ENCODE results near the gene GMPR2. TPM values are rescaled to one million over a fixed set of nuclear protein-coding genes. Genes with fewer than 3 reads are reported as not detected.
"Not testable (repeated sequence)": the region's sequence is repeated elsewhere in the genome, so short reads cannot be mapped to it uniquely, and the experiment has no call there.

The GMPR2 gene
- total and polyA plus RNA-seq, 8 donors: 13.9 to 204 (median 43.3) TPM

DNA sequence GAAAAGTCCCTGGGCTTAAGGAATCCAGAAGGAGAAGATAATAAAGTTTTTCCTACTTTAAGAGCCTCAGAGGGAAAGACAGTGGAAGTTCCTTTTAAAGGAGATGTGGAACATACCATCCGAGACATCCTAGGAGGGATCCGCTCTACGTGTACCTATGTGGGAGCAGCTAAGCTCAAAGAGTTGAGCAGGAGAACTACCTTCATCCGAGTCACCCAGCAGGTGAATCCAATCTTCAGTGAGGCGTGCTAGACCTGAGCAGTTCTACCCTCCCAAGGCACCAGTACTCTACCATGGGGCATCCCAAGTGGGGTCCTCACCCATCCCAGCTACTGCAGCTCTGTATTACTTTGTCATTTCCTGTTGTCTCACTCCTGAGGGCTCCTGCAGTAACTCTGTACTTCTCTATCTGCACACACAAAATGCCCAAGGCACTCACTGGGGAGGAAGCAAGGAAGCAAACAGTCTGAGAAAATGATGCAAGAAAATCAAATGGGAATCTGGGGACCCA, 5.9 kb downstream of the GMPR2 start:
- DNase-seq: no peak
- WGBS, 5 donors: 78 to 94% (median 91%) methylated on average over 5 of the region's 5 CpGs
- intact Hi-C loops (cut with DNase I; ENCODE audit: low total_unique reads): no loop called here
- no peaks in the 10 kb centered on the region for H3K27me3 ChIP-seq
- peaks cover 43 to 88% (median 72%) of the 10 kb centered on the region in 4 donors for H3K4me1 ChIP-seq
- TF ChIP-seq, protein P1, sequence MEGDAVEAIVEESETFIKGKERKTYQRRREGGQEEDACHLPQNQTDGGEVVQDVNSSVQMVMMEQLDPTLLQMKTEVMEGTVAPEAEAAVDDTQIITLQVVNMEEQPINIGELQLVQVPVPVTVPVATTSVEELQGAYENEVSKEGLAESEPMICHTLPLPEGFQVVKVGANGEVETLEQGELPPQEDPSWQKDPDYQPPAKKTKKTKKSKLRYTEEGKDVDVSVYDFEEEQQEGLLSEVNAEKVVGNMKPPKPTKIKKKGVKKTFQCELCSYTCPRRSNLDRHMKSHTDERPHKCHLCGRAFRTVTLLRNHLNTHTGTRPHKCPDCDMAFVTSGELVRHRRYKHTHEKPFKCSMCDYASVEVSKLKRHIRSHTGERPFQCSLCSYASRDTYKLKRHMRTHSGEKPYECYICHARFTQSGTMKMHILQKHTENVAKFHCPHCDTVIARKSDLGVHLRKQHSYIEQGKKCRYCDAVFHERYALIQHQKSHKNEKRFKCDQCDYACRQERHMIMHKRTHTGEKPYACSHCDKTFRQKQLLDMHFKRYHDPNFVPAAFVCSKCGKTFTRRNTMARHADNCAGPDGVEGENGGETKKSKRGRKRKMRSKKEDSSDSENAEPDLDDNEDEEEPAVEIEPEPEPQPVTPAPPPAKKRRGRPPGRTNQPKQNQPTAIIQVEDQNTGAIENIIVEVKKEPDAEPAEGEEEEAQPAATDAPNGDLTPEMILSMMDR (IDR thresholded peaks at IDR 0.05): no peak
- TF ChIP-seq POLR2A (IDR thresholded peaks at IDR 0.05) (no peak), POLR2AphosphoS5 (IDR thresholded peaks at IDR 0.05) (no peak), EP300 (IDR thresholded peaks at IDR 0.05) (no peak)
- H3K9me3 ChIP-seq: no peaks in the 10 kb centered on the region
- no peak overlapping the region for H3K4me3 ChIP-seq
- peaks cover 49 to 70% (median 62%) of the 10 kb centered on the region in 4 donors for H3K36me3 ChIP-seq
- peak overlapping the region in 2 of 5 donors; percentile 18 to 99 for H3K27ac ChIP-seq

DNA sequence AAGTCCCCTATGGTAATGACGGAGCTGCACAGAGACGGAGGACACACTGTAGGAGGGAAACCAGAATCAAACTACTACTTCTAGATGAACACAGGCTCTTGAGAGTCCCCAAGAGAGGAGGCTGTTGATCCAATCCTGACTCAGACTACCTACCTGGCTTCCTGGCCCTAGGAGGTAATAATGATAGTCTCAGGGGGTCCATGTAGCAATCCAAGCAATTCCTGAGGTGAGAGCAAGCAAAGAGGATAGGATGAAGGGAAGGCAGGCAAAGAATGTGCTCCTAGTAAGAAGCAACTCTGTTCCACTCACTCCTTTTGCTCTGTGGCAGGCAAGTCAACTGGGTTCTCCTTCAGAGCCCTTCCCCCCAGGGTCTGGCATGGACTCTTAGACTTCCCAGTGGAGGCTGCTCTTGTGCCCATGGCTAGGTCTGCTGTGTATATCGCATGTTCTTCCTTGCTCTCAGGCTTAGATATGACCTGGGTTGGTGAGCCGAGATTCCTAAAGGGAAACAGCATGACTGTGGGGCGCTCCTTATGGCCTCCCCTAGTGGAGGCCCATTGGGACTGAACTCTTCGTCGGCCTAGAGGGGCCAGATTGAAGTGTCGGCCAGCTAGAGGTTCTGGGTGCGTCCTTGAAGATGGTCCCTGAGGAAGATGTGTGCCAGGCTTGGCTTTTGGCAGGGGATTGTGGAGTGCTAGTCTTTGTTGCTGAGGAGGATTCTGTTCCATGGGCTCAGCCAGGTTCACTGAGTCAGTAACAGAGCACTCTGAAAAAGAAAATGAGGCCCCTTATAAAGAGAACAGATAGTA, 7.6 kb downstream of the GMPR2 start:
- H3K4me3 ChIP-seq: peak overlapping the region in 2 of 4 donors; percentile 66 to 84
- no peaks in the 10 kb centered on the region for H3K9me3 ChIP-seq
- H3K4me1 ChIP-seq: peaks cover 35 to 74% (median 57%) of the 10 kb centered on the region in 4 donors
- no peak for DNase-seq
- H3K36me3 ChIP-seq: peaks cover 49 to 61% (median 60%) of the 10 kb centered on the region in 4 donors
- intact Hi-C loops (cut with DNase I; ENCODE audit: low total_unique reads): loop anchor here (10.0 kb wide), 1 partner anchor 54 kb away; the partner anchor contains the start of genes DHRS1 and NOP9
- 84 to 94% (median 93%) methylated on average over 9 of the region's 9 CpGs for WGBS, 5 donors
- TF ChIP-seq EP300 (IDR thresholded peaks at IDR 0.05) (no peak), POLR2AphosphoS5 (IDR thresholded peaks at IDR 0.05) (no peak), POLR2A (IDR thresholded peaks at IDR 0.05) (no peak)
- TF ChIP-seq, protein P1 (IDR thresholded peaks at IDR 0.05): no peak
- H3K27ac ChIP-seq: peak overlapping the region in 4 of 5 donors; percentile 13 to 100 (median 100)
- no peaks in the 10 kb centered on the region for H3K27me3 ChIP-seq

DNA sequence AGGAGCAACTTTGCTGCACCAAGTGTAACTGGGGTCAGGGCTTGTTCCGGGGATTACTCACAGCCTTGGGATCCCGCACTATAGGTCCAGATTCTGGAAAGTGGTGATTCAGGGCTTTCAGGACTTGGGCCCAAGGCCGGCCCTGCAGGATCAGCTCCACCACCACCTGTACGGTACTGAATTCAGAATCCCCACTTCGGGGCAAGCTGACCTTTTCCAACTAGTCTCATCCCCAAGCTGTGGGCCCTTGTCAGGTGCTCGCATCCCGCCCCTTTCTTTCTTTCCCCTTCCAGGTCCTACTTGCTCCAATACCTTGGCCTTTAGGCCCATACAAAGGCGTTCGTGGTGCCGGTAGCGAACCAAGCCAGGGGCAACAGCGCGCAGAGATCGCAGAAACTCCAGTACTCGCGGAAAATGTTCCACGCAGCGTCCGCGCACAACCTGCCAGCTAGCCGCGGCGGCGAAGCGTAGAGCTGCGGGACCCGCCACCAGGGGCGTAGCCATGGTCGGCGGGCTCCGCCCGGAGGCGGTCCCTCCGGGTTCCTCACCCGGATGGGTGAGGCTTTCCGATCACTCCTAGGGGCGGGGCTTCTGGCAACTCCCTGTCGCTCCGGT, 9.2 kb downstream of the GMPR2 start:
- WGBS, 5 donors: 1 to 8% (median 1%) methylated on average over 12 to 39 of the region's 39 CpGs
- peak overlapping the region; percentile 65 to 84 (median 71) for H3K4me3 ChIP-seq
- intact Hi-C loops (cut with DNase I; ENCODE audit: low total_unique reads): loop anchor here (10.0 kb wide), 1 partner anchor 53 kb away; the partner anchor contains the start of genes DHRS1 and NOP9
- H3K27ac ChIP-seq: peak overlapping the region; percentile 92 to 100 (median 99)
- H3K27me3 ChIP-seq: no peaks in the 10 kb centered on the region
- peak; percentile 94 to 97 for DNase-seq
- H3K4me1 ChIP-seq: peaks cover 35 to 59% (median 52%) of the 10 kb centered on the region in 4 donors
- H3K9me3 ChIP-seq: no peaks in the 10 kb centered on the region
- H3K36me3 ChIP-seq: peaks cover 36 to 45% (median 44%) of the 10 kb centered on the region in 4 donors
- TF ChIP-seq, protein P1 (IDR thresholded peaks at IDR 0.05): peak in 5 of 7 experiments; percentile 60 to 87 (median 75)
- TF ChIP-seq POLR2A (IDR thresholded peaks at IDR 0.05): no peak
- TF ChIP-seq POLR2AphosphoS5 (IDR thresholded peaks at IDR 0.05): peak in 1 of 3 donors; percentile 0

DNA sequence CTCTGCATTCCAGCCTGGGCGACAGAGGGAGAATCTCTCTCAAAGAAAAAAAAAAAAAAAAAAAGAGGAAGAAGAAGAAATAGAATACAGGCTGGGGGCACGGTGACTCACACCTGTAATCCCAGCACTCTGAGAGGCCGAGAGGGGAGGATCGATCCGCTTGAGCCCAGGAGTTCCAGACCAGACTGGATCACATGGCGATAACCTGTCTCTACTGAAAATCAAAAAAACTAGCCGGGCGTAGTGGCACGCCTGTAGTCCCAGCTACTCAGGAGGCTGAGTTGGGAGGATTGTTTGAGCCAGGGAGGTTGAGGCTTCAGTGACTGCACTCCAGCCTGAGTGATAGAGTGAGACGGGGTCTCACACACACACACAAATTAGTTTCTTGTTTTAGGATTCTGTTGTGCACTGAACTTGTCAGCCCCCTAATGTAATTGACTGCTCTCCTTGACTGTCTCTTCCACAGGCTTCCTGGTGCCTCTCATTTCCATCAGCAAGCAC, 10.7 kb downstream of the GMPR2 start:
- H3K27me3 ChIP-seq: no peaks in the 10 kb centered on the region
- TF ChIP-seq, protein P1 (IDR thresholded peaks at IDR 0.05): no peak
- TF ChIP-seq POLR2A (IDR thresholded peaks at IDR 0.05): no peak
- TF ChIP-seq EP300 (IDR thresholded peaks at IDR 0.05): no peak
- TF ChIP-seq POLR2AphosphoS5 (IDR thresholded peaks at IDR 0.05): no peak
- intact Hi-C loops (cut with DNase I; ENCODE audit: low total_unique reads): loop anchor here (10.0 kb wide), 1 partner anchor 51 kb away; the partner anchor contains the start of genes DHRS1 and NOP9
- H3K27ac ChIP-seq: peak overlapping the region; percentile 92 to 100 (median 99)
- H3K4me3 ChIP-seq: peak overlapping the region; percentile 65 to 84 (median 71)
- H3K36me3 ChIP-seq: peaks cover 22 to 30% (median 29%) of the 10 kb centered on the region in 4 donors
- WGBS, 5 donors: 36 to 39% (median 38%) methylated on average over 10 of the region's 10 CpGs
- H3K4me1 ChIP-seq: peaks cover 35 to 52% (median 44%) of the 10 kb centered on the region in 4 donors
- peak in 1 of 2 donors; percentile 58 for DNase-seq
- no peaks in the 10 kb centered on the region for H3K9me3 ChIP-seq

DNA sequence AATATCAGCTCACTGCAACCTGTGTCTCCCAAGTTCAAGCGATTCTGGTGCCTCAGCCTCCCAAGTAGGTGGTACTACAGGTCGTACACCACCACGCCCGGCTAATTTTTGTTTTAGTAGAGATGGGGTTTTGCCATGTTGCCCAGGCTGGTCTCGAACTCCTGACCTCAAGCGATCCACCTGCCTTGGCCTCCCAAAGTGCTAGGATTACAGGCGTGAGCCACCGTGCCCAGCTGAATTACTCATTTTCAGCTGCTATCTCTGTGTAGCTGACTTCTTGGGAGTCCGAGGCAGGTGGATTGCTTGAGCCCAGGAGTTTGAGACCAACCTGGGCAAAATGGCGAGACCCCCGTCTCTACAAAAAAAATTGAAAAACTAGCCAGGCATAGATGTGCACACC, 12.6 kb downstream of the GMPR2 start:
- not testable (repeated sequence) for H3K4me3 ChIP-seq, DNase-seq, H3K27me3 ChIP-seq, H3K27ac ChIP-seq, H3K9me3 ChIP-seq
- Histone ChIP-seq H3K36me3 (peaks cover 4 to 20% (median 12%) of the 10 kb centered on the region in 4 donors), H3K4me1 (peaks cover 21 to 35% (median 25%) of the 10 kb centered on the region in 4 donors)
- intact Hi-C loops (cut with DNase I; ENCODE audit: low total_unique reads): loop anchor here (10.0 kb wide), 1 partner anchor 49 kb away; the partner anchor contains the start of genes DHRS1 and NOP9
- 91 to 97% (median 94%) methylated on average over 9 to 11 of the region's 11 CpGs for WGBS, 5 donors

All from stomach (tissue), 9 donors.